GM06990 (cell line): ENCODE results near the gene TNRC6C.
A peak's percentile ranks its signal among the peaks of the same experiment; 100 is the strongest.

Experiments
- DNase-seq: peaks from one replicate; pipeline ENCODE4 v3.0.0-alpha.2; 2011; ENCODE audit not compliant: insufficient read length; ENCODE audit errors: extremely low read depth
- H3K27me3 ChIP-seq: replicated peaks from 2 replicates; pipeline ENCODE4 v1.6.0; 2011; ENCODE audit warnings: low read length; ENCODE audit not compliant: control insufficient read depth, insufficient read depth
- H3K36me3 ChIP-seq: 2 replicates; pipeline ENCODE4 v1.5.1; 2011; ENCODE audit warnings: low read length; ENCODE audit not compliant: control insufficient read depth, insufficient read depth
- H3K4me3 ChIP-seq: replicated peaks from 2 replicates; pipeline ENCODE4 v1.5.1; 2011; ENCODE audit warnings: low read depth, mild to moderate bottlenecking, control low read depth, low read length
- TF ChIP-seq, protein P1 (sequence below): IDR thresholded peaks from 2 replicates; pipeline ENCODE4 v1.5.1; 2011; ENCODE audit warnings: low read length, control low read depth, mild to moderate bottlenecking, inconsistent platforms; ENCODE audit not compliant: insufficient read depth, poor library complexity, severe bottlenecking

The TNRC6C gene

DNA sequence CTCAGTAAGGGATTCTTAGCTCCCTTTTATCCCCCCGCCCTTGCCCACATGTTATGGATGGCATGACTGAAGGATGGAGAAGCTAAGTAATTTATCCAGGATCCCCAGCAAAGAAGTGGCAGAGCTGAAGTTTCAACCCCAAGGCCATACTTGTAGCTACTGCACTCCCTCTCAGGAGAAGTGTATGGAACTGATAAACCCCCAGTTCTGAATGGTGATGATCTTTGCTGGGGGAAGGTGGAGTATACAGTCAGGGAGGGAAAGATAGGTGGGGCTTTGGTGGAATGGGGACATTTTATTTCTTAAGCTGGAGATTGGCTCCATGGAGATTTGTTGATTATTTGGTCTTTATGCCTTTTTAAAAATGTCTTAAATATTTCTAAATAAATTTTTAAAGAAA is 58.3 kb downstream of the TNRC6C start:
- Histone ChIP-seq H3K4me3 (no peak overlapping the region), H3K27me3 (no peaks in the 10 kb centered on the region; the same call in 1 of the 2 replicates), H3K36me3 (no peaks in the 10 kb centered on the region)
- DNase-seq, result no peak
- TF ChIP-seq, protein P1, sequence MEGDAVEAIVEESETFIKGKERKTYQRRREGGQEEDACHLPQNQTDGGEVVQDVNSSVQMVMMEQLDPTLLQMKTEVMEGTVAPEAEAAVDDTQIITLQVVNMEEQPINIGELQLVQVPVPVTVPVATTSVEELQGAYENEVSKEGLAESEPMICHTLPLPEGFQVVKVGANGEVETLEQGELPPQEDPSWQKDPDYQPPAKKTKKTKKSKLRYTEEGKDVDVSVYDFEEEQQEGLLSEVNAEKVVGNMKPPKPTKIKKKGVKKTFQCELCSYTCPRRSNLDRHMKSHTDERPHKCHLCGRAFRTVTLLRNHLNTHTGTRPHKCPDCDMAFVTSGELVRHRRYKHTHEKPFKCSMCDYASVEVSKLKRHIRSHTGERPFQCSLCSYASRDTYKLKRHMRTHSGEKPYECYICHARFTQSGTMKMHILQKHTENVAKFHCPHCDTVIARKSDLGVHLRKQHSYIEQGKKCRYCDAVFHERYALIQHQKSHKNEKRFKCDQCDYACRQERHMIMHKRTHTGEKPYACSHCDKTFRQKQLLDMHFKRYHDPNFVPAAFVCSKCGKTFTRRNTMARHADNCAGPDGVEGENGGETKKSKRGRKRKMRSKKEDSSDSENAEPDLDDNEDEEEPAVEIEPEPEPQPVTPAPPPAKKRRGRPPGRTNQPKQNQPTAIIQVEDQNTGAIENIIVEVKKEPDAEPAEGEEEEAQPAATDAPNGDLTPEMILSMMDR, result no peak

DNA sequence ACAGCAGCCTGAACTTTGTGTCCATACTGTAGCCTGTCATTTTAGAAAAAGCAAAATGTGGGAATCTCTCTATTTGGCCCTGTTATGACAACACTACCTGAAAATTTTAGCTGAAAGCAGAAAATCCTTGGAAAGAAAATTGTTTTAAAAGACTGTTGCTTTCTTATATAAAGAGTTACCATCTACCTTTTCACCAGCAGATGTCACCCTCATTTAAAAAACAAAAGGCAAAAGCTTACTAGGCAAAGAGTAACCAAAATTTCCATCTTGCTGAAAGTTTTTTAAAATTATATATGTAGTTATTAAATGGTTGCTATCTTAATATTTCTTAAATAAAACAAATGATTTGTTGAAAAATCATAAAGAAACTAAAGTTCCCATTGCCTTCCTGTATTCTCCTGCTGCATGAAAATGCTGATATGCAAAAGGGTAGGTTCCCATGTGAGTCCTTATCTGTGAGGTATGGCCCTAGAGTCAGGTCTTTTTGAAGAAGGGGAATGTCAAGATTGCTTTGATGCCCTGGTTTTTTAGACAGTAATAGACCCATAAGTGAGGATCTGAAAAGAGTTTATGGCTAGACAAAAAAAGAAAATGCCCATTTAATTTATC is 61.0 kb downstream of the TNRC6C start:
- Histone ChIP-seq H3K27me3 (no peaks in the 10 kb centered on the region; the same call in 1 of the 2 replicates), H3K36me3 (no peaks in the 10 kb centered on the region), H3K4me3 (no peak overlapping the region)
- no peak for DNase-seq
- TF ChIP-seq, protein P1, result peak; percentile 50

DNA sequence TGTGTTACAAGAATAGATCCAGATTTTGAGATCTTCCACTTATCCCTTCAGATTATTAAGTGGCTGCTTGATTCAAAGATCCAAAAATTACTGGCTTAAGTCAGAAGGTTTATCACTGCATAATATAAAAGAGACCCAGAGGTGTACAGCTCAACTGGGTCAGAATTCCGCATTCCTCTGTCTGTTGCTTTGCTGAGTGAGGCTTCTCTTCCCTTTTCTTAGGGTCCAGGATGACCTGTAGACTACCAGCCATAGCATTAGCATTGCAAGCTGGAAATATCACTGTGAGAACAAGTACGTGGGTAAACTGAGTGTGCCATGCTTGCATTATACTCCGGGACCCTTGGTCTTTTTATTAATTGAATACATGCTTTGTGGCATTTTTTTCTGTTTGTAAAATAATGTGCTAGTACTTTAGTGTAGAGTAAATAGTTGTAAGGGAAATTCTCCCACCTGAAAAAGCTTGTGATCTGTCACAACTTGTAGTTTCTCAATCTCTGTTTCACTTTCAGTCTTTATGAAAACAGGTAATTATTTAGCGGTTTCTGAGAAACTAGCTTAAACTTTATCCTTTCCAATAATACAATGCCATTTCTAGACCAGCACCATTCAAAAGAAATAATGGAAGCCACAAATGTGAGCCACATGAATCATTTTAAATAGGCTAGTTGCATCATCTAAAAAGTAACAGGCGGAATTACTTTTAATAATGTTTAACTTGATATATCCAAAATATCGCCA is 61.6 kb downstream of the TNRC6C start:
- TF ChIP-seq, protein P1, result no peak
- no peak for DNase-seq
- no peaks in the 10 kb centered on the region; the same call in 1 of the 2 replicates for H3K27me3 ChIP-seq
- H3K4me3 ChIP-seq, result peak overlapping the region; percentile 37; the same call in 1 of the 2 replicates
- H3K36me3 ChIP-seq, result no peaks in the 10 kb centered on the region

DNA sequence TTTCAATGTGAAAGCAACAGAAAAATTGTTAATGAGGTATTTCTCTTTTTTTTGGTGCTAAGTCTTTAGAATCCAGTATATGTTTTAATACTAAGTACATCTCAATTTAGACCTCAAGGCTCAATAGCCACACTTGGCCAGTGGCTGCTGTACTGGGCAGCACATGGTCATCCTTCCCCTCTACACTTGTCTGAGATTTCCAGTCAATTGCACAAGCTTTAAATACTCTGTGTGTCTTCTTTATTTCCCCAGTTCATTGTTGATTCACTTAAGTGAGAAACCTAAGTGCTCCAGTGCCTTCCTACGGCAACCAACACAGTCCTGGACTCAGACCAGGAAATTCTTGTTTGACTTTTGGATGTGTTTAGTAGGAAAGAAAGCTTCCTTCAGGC is 62.2 kb downstream of the TNRC6C start:
- DNase-seq, result no peak
- H3K4me3 ChIP-seq, result no peak overlapping the region
- no peaks in the 10 kb centered on the region for H3K36me3 ChIP-seq
- TF ChIP-seq, protein P1, result no peak
- H3K27me3 ChIP-seq, result no peaks in the 10 kb centered on the region; the same call in 1 of the 2 replicates

DNA sequence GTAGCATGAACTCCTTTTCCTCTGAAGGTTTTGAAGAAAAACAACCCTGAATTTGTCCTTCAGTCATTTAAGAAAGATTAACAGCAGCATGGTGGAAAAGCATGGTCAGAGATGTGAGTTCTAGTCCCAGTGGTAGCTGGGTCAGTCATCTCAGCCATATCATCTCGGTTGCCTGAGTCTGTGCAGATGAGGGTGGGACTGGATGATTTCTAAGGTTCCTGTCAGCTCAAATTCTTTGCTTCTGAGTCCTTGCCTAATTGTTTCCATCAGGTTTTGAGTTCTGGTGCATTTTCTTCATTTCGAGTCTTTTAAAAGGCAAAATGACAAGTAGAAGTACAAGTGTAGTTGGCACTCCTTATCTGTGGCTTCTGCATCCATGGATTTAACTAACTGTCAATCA is 63.9 kb downstream of the TNRC6C start:
- no peaks in the 10 kb centered on the region for H3K27me3 ChIP-seq
- no peak for DNase-seq
- TF ChIP-seq, protein P1, result no peak
- no peaks in the 10 kb centered on the region for H3K36me3 ChIP-seq
- H3K4me3 ChIP-seq, result no peak overlapping the region
